ENCODE results near the gene ARID5B.

The ARID5B gene

DNA sequence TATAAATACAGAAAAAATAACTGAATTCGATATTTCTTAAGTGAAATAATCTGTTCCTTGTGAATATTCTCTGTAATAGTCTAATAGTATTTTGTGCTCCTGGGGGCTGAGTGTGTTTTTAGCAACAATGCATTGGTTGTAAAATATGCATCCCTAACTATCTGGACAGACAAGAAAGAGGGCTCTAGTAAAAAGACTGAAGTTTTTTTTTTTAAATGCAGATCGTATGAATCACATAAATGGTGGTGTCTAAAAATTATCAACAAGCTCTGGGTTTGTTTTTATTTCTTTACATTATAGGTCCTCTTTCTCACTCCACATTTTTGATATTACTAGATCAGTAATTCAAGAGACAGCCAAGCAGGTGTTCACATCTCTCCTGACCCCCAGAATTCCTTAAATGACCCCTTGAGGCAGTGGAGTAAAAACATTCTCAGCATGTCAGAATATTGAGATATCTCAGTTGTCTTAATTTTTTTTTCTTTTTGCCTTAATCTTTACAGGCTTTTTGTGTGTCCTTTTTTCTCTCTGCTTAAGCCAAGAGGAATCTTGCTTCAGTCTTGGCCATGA lies 18.2 kb downstream of the ARID5B start:
- H3K4me3 ChIP-seq (ENCODE audit: low read depth, low read length), result no peak overlapping the region
- TF ChIP-seq POLR2A (IDR thresholded peaks at IDR 0.05; ENCODE audit: extremely low read depth, insufficient read length) (no peak), CTCF (IDR thresholded peaks at IDR 0.05; ENCODE audit: low read depth, low read length) (no peak), MAX (IDR thresholded peaks at IDR 0.05; ENCODE audit: low read depth, low read length) (no peak), MYC (IDR thresholded peaks at IDR 0.05; ENCODE audit: low read depth, low read length) (no peak)
- no peak for DNase-seq (ENCODE audit: low read depth)

DNA sequence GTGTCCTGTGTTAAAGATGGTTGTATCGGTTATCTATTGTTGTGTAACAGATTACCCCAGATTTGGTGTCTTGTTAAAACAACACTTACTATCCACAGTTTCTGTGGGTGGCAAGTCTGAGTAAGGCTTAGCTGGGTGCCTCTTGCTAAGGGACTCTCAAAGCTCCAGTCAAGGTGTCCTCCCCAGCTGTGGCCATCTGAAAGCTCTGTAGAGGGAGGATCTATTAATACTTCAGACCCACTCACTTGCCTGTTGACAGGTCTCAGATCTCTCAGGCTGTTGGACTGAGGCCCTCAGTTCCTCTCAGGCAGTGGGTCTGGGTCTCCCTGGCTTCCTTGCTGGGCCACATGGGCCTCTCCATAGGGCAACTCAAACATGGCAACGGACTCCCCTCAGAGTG lies 19.6 kb downstream of the ARID5B start:
- H3K4me3 ChIP-seq (ENCODE audit: low read depth, low read length), result no peak overlapping the region
- TF ChIP-seq CTCF (IDR thresholded peaks at IDR 0.05; ENCODE audit: low read depth, low read length) (no peak), POLR2A (IDR thresholded peaks at IDR 0.05; ENCODE audit: extremely low read depth, insufficient read length) (no peak), MYC (IDR thresholded peaks at IDR 0.05; ENCODE audit: low read depth, low read length) (no peak), MAX (IDR thresholded peaks at IDR 0.05; ENCODE audit: low read depth, low read length) (no peak)
- no peak for DNase-seq (ENCODE audit: low read depth)

GRCh38 chr10:61923210-61923949 lies 21.9 kb downstream of the ARID5B start:
- no peak overlapping the region for H3K4me3 ChIP-seq (ENCODE audit: low read depth, low read length)
- no peak for DNase-seq (ENCODE audit: low read depth)
- TF ChIP-seq MYC (IDR thresholded peaks at IDR 0.05; ENCODE audit: low read depth, low read length), result no peak
- no peak for TF ChIP-seq CTCF (IDR thresholded peaks at IDR 0.05; ENCODE audit: low read depth, low read length)
- TF ChIP-seq POLR2A (IDR thresholded peaks at IDR 0.05; ENCODE audit: extremely low read depth, insufficient read length), result no peak
- no peak for TF ChIP-seq MAX (IDR thresholded peaks at IDR 0.05; ENCODE audit: low read depth, low read length)

DNA sequence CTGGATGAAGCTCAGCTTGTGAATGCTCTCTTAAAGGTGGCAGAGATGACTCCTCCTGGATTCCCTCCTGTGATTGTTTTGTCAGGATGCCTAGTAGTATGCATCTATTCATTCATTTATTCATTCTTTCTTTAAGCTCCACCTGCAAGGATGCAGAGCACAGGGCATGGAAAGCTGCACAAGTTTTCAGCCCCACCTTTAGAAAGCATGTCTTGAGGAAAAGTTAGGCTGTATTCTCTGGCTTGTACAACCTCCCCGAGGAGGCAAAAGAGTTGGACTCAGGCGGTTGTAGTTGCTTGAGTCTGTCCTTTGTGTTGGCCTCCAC lies 22.4 kb downstream of the ARID5B start:
- TF ChIP-seq POLR2A (IDR thresholded peaks at IDR 0.05; ENCODE audit: extremely low read depth, insufficient read length) (no peak), MAX (IDR thresholded peaks at IDR 0.05; ENCODE audit: low read depth, low read length) (no peak), CTCF (IDR thresholded peaks at IDR 0.05; ENCODE audit: low read depth, low read length) (no peak), MYC (IDR thresholded peaks at IDR 0.05; ENCODE audit: low read depth, low read length) (no peak)
- H3K4me3 ChIP-seq (ENCODE audit: low read depth, low read length), result no peak overlapping the region
- no peak for DNase-seq (ENCODE audit: low read depth)

GRCh38 chr10:61929555-61929954 lies 28.1 kb downstream of the ARID5B start:
- TF ChIP-seq MAX (IDR thresholded peaks at IDR 0.05; ENCODE audit: low read depth, low read length) (no peak), CTCF (IDR thresholded peaks at IDR 0.05; ENCODE audit: low read depth, low read length) (no peak), POLR2A (IDR thresholded peaks at IDR 0.05; ENCODE audit: extremely low read depth, insufficient read length) (no peak), MYC (IDR thresholded peaks at IDR 0.05; ENCODE audit: low read depth, low read length) (no peak)
- no peak for DNase-seq (ENCODE audit: low read depth)
- H3K4me3 ChIP-seq (ENCODE audit: low read depth, low read length), result no peak overlapping the region
